Thyroid gland (tissue), 4 donors: ENCODE data around the gene NEURL4. TPM values are rescaled to one million over a fixed set of nuclear protein-coding genes. Genes with fewer than 3 reads are reported as not detected.

ENCODE experiments used
- DNase-seq, 2 donors: peaks; one replicate each; pipeline ENCODE4 v3.0.0-alpha.2; 2019
- H3K27ac ChIP-seq, 3 donors: fragments of 200-600 bp; sonication (generic); 1 replicate in 2 of 3; 2 replicates in 1 of 3; pipeline ENCODE4 v1.5.1; 2016 to 2019; ENCODE audit warnings: mild to moderate bottlenecking in 1 of 3, moderate library complexity in 1 of 3
- H3K27me3 ChIP-seq: fragments of 200-600 bp; sonication (generic); one replicate; pipeline ENCODE4 v1.5.1; 2019
- H3K36me3 ChIP-seq, 2 donors: fragments of 200-600 bp; sonication (generic); one replicate each; pipeline ENCODE4 v1.5.1; 2016 to 2019
- H3K4me1 ChIP-seq, 2 donors: fragments of 200-600 bp; sonication (generic); one replicate each; pipeline ENCODE4 v1.5.1; 2017 to 2019
- H3K4me3 ChIP-seq, 3 donors: fragments of 200-600 bp; sonication (generic); replicated peaks in 1 of 3; 1 replicate in 2 of 3; 2 replicates in 1 of 3; pipeline ENCODE4 v1.5.1; 2016; ENCODE audit warnings: mild to moderate bottlenecking in 1 of 3
- H3K9me3 ChIP-seq: fragments of 200-600 bp; sonication (generic); one replicate; pipeline ENCODE4 v1.5.1; 2017
- CTCF ChIP-seq, 6 experiments: fragments of 200-600 bp in 3 of 6; fragments of 450-650 bp in 3 of 6; sonication (generic) in 3 of 6; IDR thresholded peaks; one replicate each; pipeline ENCODE4 v1.5.1; 2016 to 2019; ENCODE audit warnings: antibody characterized with exemption in 6 of 6, mild to moderate bottlenecking in 2 of 6, inconsistent platforms in 1 of 6, moderate library complexity in 1 of 6
- POLR2A ChIP-seq, 2 donors: fragments of 450-650 bp; IDR thresholded peaks; one replicate each; pipeline ENCODE4 v1.6.1; 2017; ENCODE audit warnings: antibody characterized with exemption in 2 of 2, mild to moderate bottlenecking in 2 of 2, moderate library complexity in 1 of 2
- WGBS, 2 donors: methylation state at CpG; one replicate each; pipeline ENCODE4 v1.1.5; 2017; 5-methylcytosine and 5-hydroxymethylcytosine counted together
- intact Hi-C: fragments of 100-400 bp; cut with DNase I; formaldehyde crosslinking; loops from one replicate; pipeline ENCODE4 v1.15.1; 2023
- total RNA-seq, 4 donors: library from RNA; depleted of rRNA; stranded (reverse); fragments of >200 nt; gene quantifications; one replicate each; pipeline ENCODE4 v1.2.3, GENCODE V29; 2016

NEURL4 gene
- total RNA-seq, 4 donors from 2014 or later = 18.5 to 32.8 (median 22.5) TPM

- H3K27me3 ChIP-seq = no peaks in the 10 kb centered on the region
- no peak overlapping the region for H3K27ac ChIP-seq
- peaks cover 55 to 57% of the 10 kb centered on the region in 2 donors for H3K36me3 ChIP-seq
- H3K9me3 ChIP-seq = no peaks in the 10 kb centered on the region
- WGBS, 2 donors = 87 to 95% methylated on average over 15 to 16 of the region's 16 CpGs
- intact Hi-C loops = no loop called here
- DNase-seq = no peak
- H3K4me3 ChIP-seq = no peak overlapping the region
- TF ChIP-seq POLR2A (IDR thresholded peaks at IDR 0.05) (no peak), CTCF (IDR thresholded peaks at IDR 0.05) (no peak)
- H3K4me1 ChIP-seq = peaks cover 10 to 26% of the 10 kb centered on the region in 2 donors
Observed at GRCh38 chr17:7317161-7317803, 11.9 kb downstream of the NEURL4 start.

- WGBS, 2 donors = 39 to 48% methylated on average over 26 to 30 of the region's 30 CpGs
- Histone ChIP-seq H3K4me1 (peaks cover 10 to 26% of the 10 kb centered on the region in 2 donors), H3K9me3 (no peaks in the 10 kb centered on the region), H3K36me3 (peaks cover 52 to 54% of the 10 kb centered on the region in 2 donors), H3K27me3 (no peaks in the 10 kb centered on the region), H3K4me3 (peak overlapping the region; percentile 28 to 95 (median 68)), H3K27ac (peak overlapping the region; percentile 83 to 96 (median 83))
- intact Hi-C loops = no loop called here
- DNase-seq = no peak
- no peak for TF ChIP-seq POLR2A (IDR thresholded peaks at IDR 0.05)
- no peak for TF ChIP-seq CTCF (IDR thresholded peaks at IDR 0.05)
Observed at GRCh38 chr17:7315570-7316235, 13.4 kb downstream of the NEURL4 start.

- peak; percentile 92 to 94 for DNase-seq
- no peaks in the 10 kb centered on the region for H3K27me3 ChIP-seq
- H3K9me3 ChIP-seq = no peaks in the 10 kb centered on the region
- TF ChIP-seq CTCF (IDR thresholded peaks at IDR 0.05) (peak in 1 of 6 experiments; percentile 6), POLR2A (IDR thresholded peaks at IDR 0.05) (peak in 1 of 2 donors; percentile 87)
- peak within 1 kb of the TSS; percentile 83 to 96 (median 83) for H3K27ac ChIP-seq
- 0 to 1% methylated on average over 18 to 42 of the region's 95 CpGs for WGBS, 2 donors
- peak within 1 kb of the TSS; percentile 51 to 95 (median 68) for H3K4me3 ChIP-seq
- intact Hi-C loops = no loop called here
- peaks cover 15 to 28% of the 10 kb centered on the region in 2 donors for H3K4me1 ChIP-seq
- peaks cover 52 to 59% of the 10 kb centered on the region in 2 donors for H3K36me3 ChIP-seq
Observed at GRCh38 chr17:7314719-7315569, 14.2 kb downstream of the NEURL4 start, which contains the start of gene GPS2. Gene GPS2, minus strand, starts transcription at chr17:7315360. Its CDS starts 308 bp downstream, at chr17:7315052.

GRCh38 chr17:7313890-7314718 is 15.0 kb downstream of the NEURL4 start:
- H3K4me1 ChIP-seq = peaks cover 22 to 37% of the 10 kb centered on the region in 2 donors

More at GRCh38 chr17:7313890-7314718, 15.0 kb downstream of the NEURL4 start:
- Histone ChIP-seq H3K4me3 (peak overlapping the region; percentile 51 to 95 (median 68)), H3K27me3 (no peaks in the 10 kb centered on the region), H3K27ac (peak overlapping the region in 1 of 3 donors; percentile 83), H3K36me3 (peaks cover 56 to 63% of the 10 kb centered on the region in 2 donors), H3K9me3 (no peaks in the 10 kb centered on the region)
- intact Hi-C loops = no loop called here
- no peak for DNase-seq
- WGBS, 2 donors = 46 to 48% methylated on average over 9 of the region's 9 CpGs
- TF ChIP-seq CTCF (IDR thresholded peaks at IDR 0.05) = no peak
- TF ChIP-seq POLR2A (IDR thresholded peaks at IDR 0.05) = no peak
